Measurements from ENCODE around the gene SEC14L1.
"Not testable (repeated sequence)": the region's sequence is repeated elsewhere in the genome, so short reads cannot be mapped to it uniquely, and the experiment has no call there.

SEC14L1 gene

GRCh38 chr17:77117415-77117814 is 23.4 kb upstream of the SEC14L1 start:
- no peak for DNase-seq

- DNase-seq = no peak
Measured at GRCh38 chr17:77118251-77118928, 22.4 kb upstream of the SEC14L1 start.

- DNase-seq = no peak
Measured at GRCh38 chr17:77119668-77120301, 21.0 kb upstream of the SEC14L1 start.

- no peak for DNase-seq
Measured at GRCh38 chr17:77120868-77121267, 19.9 kb upstream of the SEC14L1 start.

GRCh38 chr17:77124192-77124889 is 16.4 kb upstream of the SEC14L1 start:
- no peak for DNase-seq

- DNase-seq = no peak
Measured at GRCh38 chr17:77125432-77125901, 15.3 kb upstream of the SEC14L1 start.

GRCh38 chr17:77126519-77126918 is 14.2 kb upstream of the SEC14L1 start:
- DNase-seq = peak; percentile 43

GRCh38 chr17:77127735-77128361 is 12.9 kb upstream of the SEC14L1 start:
- DNase-seq = no peak

- no peak for DNase-seq
Measured at GRCh38 chr17:77128896-77129567, 11.7 kb upstream of the SEC14L1 start.

- DNase-seq = no peak
Measured at GRCh38 chr17:77129568-77130301, 11.0 kb upstream of the SEC14L1 start.

- DNase-seq = no peak
Measured at GRCh38 chr17:77130525-77130924, 10.2 kb upstream of the SEC14L1 start.

- DNase-seq = no peak
Measured at GRCh38 chr17:77131904-77132303, 8.9 kb upstream of the SEC14L1 start.

- DNase-seq = no peak
Measured at GRCh38 chr17:77132411-77133086, 8.2 kb upstream of the SEC14L1 start.

- DNase-seq = no peak
Measured at GRCh38 chr17:77133087-77133638, 7.6 kb upstream of the SEC14L1 start.

GRCh38 chr17:77136420-77136767 is 4.4 kb upstream of the SEC14L1 start:
- DNase-seq = no peak

GRCh38 chr17:77137111-77137510 is 3.7 kb upstream of the SEC14L1 start:
- no peak for DNase-seq

- DNase-seq = not testable (repeated sequence)
Measured at GRCh38 chr17:77137886-77138285, 2.9 kb upstream of the SEC14L1 start.

- peak; percentile 80 for DNase-seq
Measured at GRCh38 chr17:77140166-77140877, 447 bp upstream of the SEC14L1 start.

GRCh38 chr17:77141846-77142449 is 1.2 kb downstream of the SEC14L1 start:
- DNase-seq = no peak

- DNase-seq = no peak
Measured at GRCh38 chr17:77142689-77143088, 1.9 kb downstream of the SEC14L1 start.
